Endothelial cell (in vitro differentiated cells): ENCODE data around the gene UBALD2. TPM values are rescaled to one million over a fixed set of nuclear protein-coding genes. Genes with fewer than 3 reads are reported as not detected.

Experiments
- DNase-seq: peaks from one replicate; pipeline ENCODE4 v3.0.0; 2021; ENCODE audit warnings: low spot score
- H3K27ac Mint-ChIP-seq: one replicate; pipeline ENCODE4 v1.8.0; 2021; ENCODE audit warnings: mixed read lengths, inconsistent platforms; ENCODE audit not compliant: unreplicated experiment
- H3K27me3 Mint-ChIP-seq: one replicate; pipeline ENCODE4 v1.8.0; 2021; ENCODE audit warnings: mild to moderate bottlenecking, moderate library complexity, mixed read lengths, inconsistent platforms; ENCODE audit not compliant: unreplicated experiment
- H3K36me3 Mint-ChIP-seq: one replicate; pipeline ENCODE4 v1.8.0; 2021; ENCODE audit warnings: mild to moderate bottlenecking, low read depth, mixed read lengths, inconsistent platforms; ENCODE audit not compliant: unreplicated experiment
- H3K4me1 Mint-ChIP-seq: one replicate; pipeline ENCODE4 v1.8.0; 2021; ENCODE audit warnings: mild to moderate bottlenecking, mixed read lengths, inconsistent platforms; ENCODE audit not compliant: unreplicated experiment
- H3K4me3 Mint-ChIP-seq: one replicate; pipeline ENCODE4 v1.8.0; 2021; ENCODE audit warnings: mild to moderate bottlenecking, mixed read lengths, inconsistent platforms; ENCODE audit not compliant: unreplicated experiment
- H3K9me3 Mint-ChIP-seq: one replicate; pipeline ENCODE4 v1.8.0; 2021; ENCODE audit warnings: mixed read lengths, inconsistent platforms; ENCODE audit not compliant: unreplicated experiment
- total RNA-seq: library from RNA; stranded (reverse); fragmentation: NEBNext Ultra II Directional; extraction: Animal tissue kit (Norgen Biotek cat#: 25700); gene quantifications from one replicate; pipeline ENCODE4 v1.2.1, GENCODE V29; 2021; ENCODE audit not compliant: unreplicated experiment
- TF ChIP-seq, protein P1 (sequence below): fragments of 200-600 bp; sonication (generic); IDR thresholded peaks from one replicate; pipeline ENCODE4 v1.5.0; 2021; ENCODE audit warnings: antibody characterized with exemption; ENCODE audit not compliant: unreplicated experiment

The UBALD2 gene
- total RNA-seq, 1 donor from 2014 or later = 90.4 TPM

DNA sequence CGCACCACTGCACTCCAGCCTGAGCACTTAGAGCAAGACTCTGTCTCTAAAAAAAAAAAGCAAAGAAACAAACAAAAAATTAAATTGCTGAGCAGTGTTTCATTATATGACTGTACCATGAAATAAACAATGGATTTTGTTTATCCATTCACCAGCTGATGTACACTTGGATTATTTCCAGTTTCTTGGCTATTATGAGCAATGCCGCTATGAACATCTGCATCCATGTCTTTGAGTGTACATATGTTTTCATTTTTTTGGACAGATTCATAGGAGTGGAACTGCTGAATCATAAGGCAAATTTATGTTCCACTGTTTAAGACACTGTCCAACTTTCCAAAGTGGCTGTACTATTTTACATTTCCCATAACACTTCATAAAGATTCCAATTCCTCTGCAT is 32.8 kb upstream of the UBALD2 start:
- peaks cover 1% of the 10 kb centered on the region for H3K27me3 Mint-ChIP-seq
- H3K4me1 Mint-ChIP-seq = peaks cover 2% of the 10 kb centered on the region
- TF ChIP-seq, protein P1, sequence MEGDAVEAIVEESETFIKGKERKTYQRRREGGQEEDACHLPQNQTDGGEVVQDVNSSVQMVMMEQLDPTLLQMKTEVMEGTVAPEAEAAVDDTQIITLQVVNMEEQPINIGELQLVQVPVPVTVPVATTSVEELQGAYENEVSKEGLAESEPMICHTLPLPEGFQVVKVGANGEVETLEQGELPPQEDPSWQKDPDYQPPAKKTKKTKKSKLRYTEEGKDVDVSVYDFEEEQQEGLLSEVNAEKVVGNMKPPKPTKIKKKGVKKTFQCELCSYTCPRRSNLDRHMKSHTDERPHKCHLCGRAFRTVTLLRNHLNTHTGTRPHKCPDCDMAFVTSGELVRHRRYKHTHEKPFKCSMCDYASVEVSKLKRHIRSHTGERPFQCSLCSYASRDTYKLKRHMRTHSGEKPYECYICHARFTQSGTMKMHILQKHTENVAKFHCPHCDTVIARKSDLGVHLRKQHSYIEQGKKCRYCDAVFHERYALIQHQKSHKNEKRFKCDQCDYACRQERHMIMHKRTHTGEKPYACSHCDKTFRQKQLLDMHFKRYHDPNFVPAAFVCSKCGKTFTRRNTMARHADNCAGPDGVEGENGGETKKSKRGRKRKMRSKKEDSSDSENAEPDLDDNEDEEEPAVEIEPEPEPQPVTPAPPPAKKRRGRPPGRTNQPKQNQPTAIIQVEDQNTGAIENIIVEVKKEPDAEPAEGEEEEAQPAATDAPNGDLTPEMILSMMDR = no peak
- H3K27ac Mint-ChIP-seq = no peak overlapping the region
- H3K4me3 Mint-ChIP-seq = no peak overlapping the region
- no peaks in the 10 kb centered on the region for H3K36me3 Mint-ChIP-seq
- no peak for DNase-seq
- H3K9me3 Mint-ChIP-seq = no peaks in the 10 kb centered on the region

DNA sequence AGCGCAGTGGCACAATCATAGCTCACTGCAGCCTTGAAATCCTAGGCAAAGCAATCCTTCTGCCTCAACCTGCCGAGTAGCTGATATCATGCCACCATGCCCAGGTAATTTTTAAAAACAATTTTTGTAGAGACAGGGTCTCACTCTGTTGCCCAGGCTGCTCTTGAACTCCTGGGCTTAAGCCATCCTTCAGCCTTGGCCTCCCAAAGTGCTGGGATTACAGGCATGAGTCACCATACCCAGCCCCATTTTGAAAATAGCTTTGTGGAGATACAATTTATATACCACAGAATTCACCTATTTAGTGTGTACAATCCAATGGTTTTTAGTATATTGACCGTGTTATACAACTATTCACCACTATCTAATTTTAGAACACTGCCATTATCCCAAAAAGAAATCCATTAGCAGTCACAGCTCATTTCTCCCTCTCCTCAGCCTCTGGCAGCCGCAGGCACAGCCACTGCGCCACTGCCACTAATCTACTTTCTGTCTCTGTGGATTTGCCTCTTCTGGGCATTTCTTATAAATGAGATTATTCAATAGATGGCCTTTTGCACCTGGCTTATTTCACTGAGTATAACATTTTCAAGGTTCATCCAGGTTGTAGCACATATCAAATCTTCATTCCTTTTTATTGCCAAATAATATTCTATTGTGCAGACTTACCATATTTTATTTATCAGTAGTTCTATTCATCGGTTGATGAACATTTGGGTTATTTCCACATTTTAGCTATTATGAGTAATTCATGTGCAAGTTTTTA is 31.4 kb upstream of the UBALD2 start:
- Mint-ChIP-seq H3K27me3 (no peaks in the 10 kb centered on the region), H3K4me3 (no peak overlapping the region), H3K27ac (no peak overlapping the region), H3K9me3 (no peaks in the 10 kb centered on the region), H3K4me1 (no peaks in the 10 kb centered on the region), H3K36me3 (no peaks in the 10 kb centered on the region)
- no peak for DNase-seq
- TF ChIP-seq, protein P1 = no peak

DNA sequence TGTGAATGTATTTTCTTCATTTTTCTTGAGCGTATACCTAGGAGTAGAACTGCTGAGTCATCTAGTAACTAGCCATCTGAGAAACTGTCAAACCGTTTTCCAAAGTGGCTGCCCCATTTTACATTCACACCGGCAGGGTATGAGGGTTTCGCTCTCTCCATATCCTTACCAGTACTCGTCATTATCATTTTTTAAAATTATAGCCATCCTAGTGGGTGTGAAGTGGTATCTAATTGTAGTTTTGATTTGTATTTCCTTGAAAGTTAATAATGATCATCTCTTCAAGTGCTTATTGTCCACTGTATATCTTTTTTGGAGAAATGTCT is 30.8 kb upstream of the UBALD2 start:
- DNase-seq = no peak
- Mint-ChIP-seq H3K9me3 (no peaks in the 10 kb centered on the region), H3K36me3 (no peaks in the 10 kb centered on the region), H3K4me1 (no peaks in the 10 kb centered on the region), H3K27ac (no peak overlapping the region), H3K4me3 (no peak overlapping the region), H3K27me3 (peaks cover 2% of the 10 kb centered on the region)
- TF ChIP-seq, protein P1 = no peak

DNA sequence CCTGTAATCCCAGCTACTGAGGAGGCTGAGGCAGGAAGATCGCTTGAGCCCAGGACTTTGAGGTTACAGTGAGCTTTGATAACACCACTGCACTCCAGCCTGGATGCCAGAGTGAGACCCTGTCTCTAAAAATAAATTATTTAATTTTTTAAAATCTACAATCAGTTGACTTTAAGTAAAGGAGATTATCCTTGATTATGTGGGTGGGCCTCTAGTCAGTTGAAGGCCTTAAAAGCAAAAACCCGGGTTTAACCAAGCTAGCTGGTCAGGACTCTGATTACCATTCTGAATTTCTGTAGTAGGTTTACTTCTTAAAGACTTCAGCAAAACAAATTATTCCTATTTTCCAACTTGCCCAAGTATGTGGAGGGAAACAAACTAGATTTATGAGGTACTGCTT is 29.3 kb upstream of the UBALD2 start:
- no peak overlapping the region for H3K27ac Mint-ChIP-seq
- DNase-seq = no peak
- no peaks in the 10 kb centered on the region for H3K9me3 Mint-ChIP-seq
- TF ChIP-seq, protein P1 = no peak
- H3K4me1 Mint-ChIP-seq = peaks cover under 1% of the 10 kb centered on the region
- H3K27me3 Mint-ChIP-seq = peaks cover 3% of the 10 kb centered on the region
- no peak overlapping the region for H3K4me3 Mint-ChIP-seq
- H3K36me3 Mint-ChIP-seq = no peaks in the 10 kb centered on the region

DNA sequence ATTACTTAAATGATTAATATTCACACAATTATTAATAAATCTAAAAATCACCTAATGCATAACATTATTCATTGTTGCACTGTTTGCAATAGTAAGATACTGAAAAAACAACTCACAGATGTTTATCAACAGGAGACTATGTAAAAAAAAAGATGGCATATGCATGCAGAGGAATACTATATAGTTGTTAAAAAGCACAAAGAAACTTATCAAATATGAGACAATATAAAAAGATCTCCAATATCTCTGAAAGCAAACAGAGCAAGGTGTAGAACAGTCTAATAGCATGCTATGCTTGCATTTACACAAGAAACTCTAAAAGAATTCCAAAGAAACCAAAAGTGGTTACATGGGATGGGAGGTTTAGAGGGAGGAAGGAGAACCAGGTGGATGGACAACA is 28.5 kb upstream of the UBALD2 start:
- H3K36me3 Mint-ChIP-seq = no peaks in the 10 kb centered on the region
- no peaks in the 10 kb centered on the region for H3K9me3 Mint-ChIP-seq
- H3K4me3 Mint-ChIP-seq = no peak overlapping the region
- peaks cover 8% of the 10 kb centered on the region for H3K4me1 Mint-ChIP-seq
- TF ChIP-seq, protein P1 = no peak
- peaks cover 8% of the 10 kb centered on the region for H3K27me3 Mint-ChIP-seq
- DNase-seq = no peak
- no peak overlapping the region for H3K27ac Mint-ChIP-seq
